NK-92 treated with Interleukin-12 subunit alpha and Interleukin-12 subunit beta, amount 100 ng/mL, for 24 hours (cell line): ENCODE data around the gene SMPD2.
"Not testable (repeated sequence)": the region's sequence is repeated elsewhere in the genome, so short reads cannot be mapped to it uniquely, and the experiment has no call there.

Experiments
- DNase-seq: peaks from one replicate; lab custom pipeline; 2025; lab: John Stamatoyannopoulos, UW

Gene SMPD2

DNA sequence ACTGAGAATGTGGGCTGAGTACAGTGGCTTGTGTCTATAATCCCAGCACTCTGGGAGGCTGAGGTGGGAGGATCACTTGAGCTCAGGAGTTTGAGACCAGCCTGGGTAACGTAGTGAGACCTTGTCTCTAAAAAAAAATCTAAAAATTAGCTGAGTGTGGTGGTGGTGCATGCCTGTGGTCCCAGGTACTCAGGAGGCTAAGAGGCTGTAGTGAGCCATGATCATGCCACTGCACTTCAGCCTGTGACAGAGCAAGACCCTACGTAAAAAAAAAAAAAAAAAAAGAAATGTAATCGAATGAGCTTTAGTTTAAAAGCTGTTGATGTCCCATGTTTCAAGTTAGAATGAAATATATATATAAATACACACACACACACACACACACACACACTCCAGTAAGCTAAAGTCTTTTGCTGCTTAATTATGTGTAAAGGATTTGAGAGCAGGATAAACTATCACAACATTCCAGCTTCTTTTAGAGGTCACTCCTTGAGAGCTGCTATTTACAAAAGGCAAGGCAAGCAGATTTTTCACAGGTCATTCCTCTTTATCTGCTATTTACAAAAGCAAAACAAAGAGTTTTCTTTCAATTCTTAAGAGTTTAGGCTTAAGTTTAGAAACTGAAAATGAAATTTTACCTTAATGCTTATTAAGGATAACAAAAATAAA is 19.8 kb downstream of the SMPD2 start:
- no peak for DNase-seq

DNA sequence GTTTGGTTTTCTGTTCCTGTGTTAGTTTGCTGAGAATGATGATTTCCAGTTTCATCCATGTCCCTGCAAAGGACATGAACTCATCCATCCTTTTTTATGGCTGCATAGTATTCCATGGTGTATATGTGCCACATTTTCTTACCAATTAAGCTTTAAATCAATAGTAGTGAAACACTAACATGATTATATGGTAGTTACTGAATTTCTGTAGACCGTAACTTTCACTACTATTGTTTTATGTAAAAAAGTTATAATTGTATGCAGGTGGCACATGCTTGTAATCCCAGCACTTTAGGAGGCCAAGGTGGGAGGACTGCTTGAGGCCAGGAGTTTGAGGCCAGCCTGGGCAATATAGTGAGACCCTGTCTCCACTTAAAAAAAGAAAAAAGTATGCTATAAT is 20.7 kb downstream of the SMPD2 start:
- DNase-seq: not testable (repeated sequence)

DNA sequence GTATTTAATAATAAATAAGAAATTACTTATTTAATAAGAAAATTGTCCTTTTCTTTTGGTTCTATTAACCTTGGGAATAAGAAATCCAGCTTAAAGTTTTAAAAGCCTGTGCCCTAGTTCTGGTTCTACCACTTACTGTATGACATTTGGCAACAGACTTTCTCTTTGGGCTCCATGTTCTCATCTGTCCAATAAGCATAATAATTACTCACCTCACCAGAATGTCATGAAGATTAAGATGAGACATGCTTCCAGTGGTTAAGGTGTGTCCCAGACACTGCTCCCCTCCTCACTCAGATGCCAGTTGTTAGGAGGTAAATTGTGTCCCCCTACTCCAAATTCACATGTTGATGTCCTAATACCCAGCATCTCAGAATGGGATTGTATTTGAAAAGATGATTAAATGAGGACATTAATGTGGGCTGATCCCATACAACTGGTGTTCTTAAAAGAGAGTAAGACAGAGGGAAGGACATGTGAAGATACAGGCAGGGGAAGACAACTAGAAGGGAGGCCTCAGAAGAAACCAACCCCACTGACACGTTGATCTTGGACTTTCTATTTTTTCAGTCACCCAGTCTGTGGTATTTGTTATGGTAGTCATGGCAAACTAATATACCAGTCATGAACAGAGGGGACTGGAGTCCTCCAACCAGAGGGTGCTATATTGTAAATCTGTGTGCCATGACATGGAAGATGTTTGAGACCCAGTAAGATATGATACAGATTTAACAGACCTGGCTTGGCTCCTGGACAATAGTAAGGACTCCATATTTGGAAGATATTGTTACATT is 21.4 kb downstream of the SMPD2 start:
- DNase-seq: no peak

DNA sequence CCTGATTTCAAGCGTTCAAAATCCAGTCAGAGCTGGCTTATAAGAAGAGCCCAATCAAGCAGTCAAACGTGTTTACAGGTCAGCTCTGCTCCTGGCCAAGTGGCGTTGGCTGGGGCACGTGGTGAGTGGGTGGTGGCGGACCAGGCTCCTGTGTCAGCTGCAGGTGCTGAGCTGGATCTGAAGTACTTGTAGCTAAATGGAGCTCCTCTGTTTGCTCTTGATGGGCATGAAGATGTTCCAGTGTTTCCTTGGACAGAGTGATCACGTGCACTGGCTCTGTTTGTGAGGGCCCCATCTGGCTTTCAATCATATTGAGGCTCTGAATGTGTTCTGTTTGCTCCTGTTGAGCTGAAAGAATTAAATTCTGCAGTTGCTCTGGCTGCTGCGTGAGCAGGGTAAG is 25.2 kb downstream of the SMPD2 start:
- DNase-seq: no peak

DNA sequence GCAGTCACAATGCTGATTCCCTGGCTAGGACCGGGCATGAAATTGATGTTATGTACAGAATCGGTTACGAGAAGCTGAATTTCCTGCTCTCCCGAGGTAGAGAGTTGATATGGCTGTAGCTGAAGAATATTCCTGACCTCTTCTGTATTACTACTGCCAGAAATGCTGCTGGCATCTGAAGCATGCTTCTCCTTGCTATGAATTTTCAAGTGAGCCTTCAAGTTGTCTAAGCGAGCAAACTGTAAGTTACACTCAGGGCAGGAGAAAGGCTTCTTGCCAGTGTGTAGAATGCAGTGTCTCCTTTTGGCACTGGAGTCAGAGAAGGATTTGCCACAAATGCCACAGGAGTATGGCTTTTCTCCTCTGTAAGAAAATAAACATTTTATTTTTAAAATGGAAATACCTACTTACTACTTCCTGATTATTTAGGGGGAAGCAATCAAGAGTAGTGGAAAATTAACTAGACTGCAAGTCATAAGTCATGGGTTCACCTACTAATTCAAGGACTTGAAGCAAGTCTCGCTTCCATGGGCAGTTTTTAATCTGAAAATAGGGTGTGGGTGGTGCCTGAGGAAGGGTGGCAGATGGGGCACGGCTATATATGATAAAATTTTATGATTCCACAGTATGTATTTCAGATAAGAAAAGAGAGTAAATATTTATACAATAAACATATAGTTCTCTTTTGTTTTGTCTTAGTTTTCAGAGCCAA is 25.8 kb downstream of the SMPD2 start:
- no peak for DNase-seq

DNA sequence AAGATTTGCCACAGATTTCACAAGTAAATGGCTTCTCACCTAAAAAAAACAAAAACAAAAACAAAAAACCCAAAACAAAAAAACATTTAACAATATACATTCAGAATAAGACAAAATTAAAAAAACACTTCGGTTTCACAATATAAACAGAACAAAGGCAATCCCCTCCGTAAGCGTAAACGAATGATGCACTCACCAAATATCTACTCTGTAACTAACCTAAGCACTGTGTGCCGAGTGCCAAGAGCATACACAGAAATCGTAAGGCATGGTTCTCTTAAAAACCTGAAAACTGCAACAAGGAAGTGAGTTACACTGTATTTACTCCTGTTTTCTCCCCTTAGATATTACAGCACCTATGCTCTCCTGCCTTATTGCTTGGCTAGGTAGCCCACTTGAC is 27.2 kb downstream of the SMPD2 start:
- DNase-seq: no peak

DNA sequence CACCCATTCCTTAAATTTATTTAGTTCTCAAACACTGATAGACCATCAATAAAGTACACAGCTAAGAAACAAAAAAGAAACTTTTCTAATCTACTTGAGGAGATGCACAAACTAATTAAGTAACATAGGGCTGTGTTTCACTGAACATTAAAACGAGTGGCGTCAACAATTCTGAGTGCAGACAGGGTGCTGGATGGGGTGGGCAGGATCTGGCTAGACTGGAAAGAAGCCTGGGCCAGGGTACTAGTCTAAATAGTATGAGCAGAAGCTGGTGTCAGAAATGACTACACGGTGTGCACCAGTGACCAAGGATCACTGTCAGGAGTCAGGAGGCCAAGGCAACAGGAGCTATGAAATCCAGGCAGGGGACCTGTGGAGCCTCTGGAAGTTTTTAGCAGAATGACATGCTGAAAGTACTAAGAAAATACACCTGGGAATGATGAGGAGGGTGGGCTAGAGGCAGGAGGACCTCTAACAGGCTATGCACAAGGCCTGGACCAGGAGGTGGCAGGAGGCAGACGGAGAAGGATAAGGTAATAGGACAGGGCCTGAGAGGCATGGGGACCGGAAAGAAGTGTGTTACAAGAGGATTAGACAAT is 29.2 kb downstream of the SMPD2 start:
- DNase-seq: no peak

DNA sequence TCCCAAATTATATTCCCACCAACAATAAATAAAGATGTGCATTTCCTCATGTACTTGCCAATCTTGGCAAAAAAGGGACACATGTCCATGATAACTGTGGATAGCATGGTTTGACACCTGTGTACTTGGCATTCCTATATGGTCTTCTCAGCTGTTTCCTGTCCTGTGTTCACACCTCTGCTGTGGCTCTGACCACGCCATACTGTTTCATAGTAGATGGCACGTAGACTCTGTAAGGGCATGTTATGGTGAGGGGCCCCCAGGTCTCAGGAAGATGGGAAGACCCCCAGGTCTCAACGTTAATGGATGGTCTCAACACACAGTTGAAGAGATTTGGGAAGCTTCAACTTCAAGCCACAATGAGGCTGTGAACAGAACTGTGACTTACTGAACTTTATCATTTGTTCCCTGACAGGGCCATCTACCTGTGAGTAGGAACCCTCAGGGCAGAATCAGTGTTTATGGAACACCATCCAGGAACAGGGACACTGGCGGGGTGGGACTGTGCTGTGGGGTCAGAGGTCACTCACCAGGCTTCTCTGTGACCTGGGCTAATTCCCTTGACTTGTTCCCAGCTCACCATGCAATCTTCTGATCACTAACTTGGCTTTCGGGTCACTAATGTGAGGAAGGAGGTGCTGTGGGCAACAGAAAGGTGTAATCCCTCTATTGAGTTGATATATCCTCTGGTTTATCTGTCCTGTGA is 30.7 kb downstream of the SMPD2 start:
- no peak for DNase-seq

DNA sequence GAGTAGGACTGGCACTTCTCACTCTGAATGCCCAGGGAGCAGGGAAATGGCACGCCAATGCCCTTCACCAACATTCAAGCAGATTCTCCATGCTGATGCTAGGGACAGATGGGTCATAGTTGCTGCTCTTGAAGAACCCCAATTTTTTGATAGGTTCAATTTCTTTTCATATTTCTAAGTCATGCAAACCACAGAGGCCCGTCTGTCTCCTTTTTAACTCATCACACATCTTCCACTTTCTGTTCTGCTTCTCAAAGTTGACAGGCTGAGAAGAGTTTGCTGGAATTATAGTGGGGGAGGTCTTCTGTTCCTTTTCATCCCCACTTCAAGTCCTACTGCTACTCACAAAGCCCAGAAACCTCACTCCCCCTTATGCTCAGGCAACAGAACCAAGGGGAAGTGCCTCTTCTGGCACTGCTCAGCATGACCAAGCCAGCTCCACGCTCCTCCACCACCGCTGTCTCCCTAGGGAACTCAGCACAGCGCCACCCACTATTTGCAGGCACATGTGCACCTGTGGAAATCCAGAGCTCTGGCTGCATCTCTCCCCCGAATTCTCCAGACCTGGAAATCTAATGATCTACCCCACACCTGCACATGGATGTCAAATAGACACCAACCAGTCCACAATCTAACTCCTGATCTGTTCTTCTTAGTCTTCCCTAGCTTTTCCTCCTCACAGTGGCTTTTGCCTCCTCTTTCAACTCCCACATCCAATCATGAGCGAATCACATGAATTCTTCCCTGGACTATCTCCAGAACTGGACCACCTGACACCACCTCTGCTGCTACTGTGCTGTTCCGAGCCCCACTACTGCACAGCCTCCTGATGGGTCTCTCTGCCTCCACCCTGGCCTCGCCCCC is 31.8 kb downstream of the SMPD2 start:
- no peak for DNase-seq

DNA sequence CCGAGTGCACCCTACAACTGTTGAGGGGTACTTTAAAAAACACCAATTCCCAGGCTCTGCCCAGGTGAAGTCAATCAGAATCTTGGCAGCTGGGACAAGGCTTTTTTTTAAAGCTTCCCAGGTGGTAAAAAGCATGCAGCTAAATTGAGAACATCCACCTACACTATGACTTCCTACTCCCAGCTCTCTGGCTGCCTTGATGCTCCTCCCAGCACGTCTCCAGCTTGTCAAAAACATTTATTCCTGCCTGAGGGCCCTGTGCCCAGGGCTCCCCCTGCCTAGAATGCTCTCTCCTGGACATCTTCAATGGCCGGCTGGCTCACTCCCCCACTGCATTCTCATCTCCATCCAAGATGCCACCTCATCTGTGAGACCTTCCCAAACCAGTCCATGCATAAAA is 32.6 kb downstream of the SMPD2 start:
- DNase-seq: no peak

DNA sequence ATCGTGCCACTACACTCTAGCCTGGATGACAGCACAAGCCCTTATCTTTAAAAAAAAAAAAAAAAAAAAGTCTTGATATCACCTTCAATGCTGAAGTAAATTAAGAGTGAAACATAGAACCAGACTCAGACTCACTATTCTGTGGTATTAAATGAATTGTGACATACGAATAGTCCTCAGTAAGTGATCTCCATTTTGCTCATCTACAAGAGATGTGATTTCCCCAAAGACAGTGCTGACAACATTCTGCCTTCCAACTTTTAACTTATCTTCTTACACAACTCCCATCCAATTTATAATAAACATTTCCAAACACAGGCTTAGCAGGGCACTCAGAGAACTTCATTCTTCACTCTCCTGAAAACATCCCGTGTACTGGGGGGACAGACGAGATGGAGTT is 34.5 kb downstream of the SMPD2 start:
- no peak for DNase-seq

DNA sequence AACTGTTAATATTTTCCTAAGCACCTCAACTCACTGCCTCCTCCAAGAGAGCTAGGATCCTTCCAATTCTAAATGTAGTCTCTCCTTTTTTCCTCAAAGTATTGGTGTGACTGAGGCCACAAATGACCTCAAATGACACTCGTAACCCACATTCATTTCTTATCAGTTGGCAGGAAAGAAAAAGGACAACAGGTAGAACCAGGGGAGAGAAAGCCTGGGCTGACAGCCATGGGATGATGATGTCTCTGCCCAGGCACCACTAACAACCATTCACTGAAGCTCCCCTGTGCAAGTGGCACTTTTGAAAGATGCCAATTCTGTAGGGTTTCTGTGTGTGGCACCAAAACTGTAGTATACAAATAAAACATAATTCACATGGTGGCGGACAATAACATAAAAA is 35.1 kb downstream of the SMPD2 start:
- no peak for DNase-seq

DNA sequence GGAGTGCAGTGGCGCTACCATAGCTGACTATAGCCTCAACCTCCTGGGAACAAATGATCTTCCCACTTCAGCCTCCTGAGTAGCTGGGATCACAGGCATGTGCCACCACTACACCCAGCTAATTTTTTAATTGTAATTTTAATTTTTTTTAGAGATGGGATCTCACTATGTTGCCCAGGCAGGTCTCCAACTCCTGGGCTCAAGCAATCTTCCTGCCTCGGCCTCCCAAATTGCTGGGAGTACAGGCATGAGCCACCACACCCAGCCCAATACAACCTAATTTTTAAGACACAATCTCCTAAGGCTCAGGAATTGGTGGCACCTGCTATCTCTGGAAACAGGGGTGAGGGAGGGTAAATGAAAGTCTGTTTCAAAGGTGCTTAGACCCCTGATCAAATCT is 36.7 kb downstream of the SMPD2 start:
- DNase-seq: no peak

DNA sequence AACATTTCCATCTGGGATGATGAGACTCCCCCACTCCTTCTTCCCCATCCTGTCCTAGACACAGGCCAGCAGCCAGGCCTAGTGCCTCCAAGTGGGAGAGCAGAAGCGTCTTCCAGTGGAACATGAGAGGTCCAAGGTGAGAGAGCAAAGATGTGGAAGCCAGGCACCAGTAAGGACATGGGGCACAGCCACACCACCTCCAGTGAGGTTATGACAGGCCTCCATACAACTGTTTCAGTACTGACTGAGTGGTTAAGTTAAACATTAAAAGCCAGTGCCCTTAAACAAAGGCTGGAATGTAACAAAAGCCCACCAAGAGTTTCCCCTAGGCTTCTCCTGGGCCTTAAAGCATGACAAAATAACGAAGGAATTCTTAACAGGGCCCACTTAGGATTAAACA is 37.2 kb downstream of the SMPD2 start:
- no peak for DNase-seq

DNA sequence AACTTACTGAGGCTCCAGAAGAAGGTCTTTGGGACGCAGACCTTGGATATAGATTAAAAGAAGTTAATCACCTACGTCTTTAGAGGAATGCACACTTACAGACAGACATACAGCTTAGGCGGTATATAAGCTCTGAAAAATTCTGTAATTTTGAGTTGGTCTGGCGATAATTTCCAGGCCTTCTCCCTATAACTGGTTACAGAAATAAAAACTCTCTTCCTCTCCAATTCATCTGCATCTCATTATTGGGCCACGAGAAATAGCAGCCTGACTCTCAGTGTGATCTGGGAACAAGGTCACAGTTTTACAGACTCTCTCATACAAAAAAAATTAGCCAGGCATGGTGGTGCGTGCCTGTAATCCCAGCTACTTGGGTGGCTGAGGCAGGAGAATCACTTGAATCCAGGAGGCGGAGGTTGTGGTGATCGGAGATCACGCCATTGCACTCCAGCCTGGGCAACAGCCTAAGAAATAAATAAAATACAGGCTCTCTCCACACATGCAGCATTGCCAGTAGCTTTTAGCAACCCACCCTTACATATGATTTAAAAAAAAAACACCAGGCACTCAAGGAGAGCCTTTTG is 37.8 kb downstream of the SMPD2 start:
- no peak for DNase-seq

DNA sequence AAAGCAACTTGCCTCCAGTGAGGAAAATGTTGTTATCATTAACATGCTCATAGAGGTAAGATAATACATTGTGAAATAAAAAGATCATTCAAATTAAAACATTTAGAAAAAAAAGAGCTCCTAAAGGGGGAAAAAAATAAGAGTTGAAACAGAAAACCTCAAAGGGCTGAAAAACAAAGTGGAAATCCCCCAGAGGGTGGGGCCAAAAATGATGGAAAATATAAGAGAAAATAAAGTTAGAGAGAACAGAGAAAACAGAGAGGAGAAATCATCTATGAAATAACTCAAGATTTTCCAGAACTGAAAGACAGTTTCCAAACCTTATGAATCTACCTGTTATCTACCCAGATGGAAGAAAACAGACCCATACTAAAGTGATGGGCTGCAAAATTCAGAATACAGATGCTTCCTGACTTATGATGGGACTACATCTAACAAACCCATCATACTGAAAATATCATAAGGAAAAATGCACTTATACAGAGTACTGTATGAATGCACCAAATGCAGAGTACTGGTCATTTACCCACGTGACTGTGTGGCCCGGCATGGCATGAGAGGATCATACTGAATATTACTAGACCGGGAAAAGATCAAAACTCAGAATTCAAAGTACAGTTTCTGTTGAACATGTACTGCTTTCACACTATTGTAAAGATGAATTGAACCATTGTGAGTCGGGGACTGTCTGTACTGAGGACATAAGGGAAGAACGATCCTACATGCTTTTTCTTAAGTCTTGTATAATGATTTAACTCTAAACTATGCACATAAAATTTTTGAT is 38.5 kb downstream of the SMPD2 start:
- no peak for DNase-seq

DNA sequence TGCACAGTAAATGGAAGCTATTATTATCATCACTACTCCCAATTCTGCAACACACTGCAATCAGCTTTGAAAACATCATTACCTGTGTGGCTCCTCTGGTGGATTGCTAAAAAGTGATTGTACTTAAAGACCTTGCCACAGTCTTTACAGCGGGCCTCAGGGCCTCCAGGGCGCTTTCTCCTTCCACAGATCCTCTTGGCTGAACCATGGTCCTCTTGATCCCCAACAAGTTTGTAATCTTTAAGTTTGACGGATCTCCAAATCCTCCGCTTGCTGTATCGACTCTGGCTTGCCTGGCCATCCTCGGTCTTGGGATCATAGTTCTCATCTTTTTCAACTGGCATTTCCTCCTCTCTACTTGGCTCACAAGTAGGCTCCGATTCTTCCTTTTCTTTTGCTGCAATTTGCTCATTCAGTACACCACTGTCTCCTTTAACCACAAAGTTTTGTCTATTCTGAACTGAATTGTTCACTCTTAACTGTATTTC is 40.5 kb downstream of the SMPD2 start:
- DNase-seq: no peak

DNA sequence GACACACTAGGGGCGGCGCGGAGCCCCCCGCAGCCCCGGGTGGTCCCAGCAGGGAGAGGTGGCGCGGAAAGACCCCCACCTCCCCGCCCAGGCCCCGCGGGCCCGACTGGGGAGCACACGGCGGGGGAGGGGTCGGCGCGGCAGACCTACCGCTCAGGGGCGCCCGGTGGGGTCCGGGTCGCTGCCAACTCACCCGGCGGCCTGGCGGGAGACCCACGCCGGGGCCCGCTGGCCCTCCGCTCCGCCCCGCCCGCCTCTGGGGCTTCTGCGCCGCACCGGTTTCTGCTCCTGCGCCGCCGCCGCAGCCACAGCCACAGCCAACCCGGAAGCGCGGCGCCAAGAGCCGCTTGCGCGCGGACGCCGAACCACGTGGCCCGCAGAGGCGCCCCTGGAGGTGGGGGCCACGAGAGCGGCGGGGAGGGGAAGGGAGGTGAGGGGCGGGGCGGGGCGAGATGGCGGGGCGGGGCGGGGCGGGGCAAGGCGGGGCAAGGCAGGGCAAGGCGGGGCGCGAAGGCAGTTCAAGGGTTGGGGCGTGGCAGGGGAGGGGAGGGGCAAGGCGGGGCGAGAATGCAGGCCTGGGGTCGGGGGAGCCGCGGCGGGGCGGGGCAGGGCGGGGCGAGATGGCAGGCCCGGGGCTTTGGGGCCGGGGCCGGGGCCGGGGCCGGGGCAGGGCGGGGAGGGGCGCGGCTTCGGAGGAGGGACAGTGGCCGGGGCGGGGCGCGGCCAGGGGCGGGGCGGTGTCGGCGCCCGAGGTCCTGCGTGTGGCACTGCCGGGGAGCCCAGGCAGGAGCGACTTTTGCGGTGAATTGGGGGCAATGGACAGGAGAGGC is 42.6 kb downstream of the SMPD2 start, which contains the start of gene ZBTB24:
TSS of gene ZBTB24 (minus strand) at position 315 of the 830 bp plus-strand sequence. CDS start 1,193 bp downstream, outside the sequence.
- DNase-seq: peak; percentile 92

DNA sequence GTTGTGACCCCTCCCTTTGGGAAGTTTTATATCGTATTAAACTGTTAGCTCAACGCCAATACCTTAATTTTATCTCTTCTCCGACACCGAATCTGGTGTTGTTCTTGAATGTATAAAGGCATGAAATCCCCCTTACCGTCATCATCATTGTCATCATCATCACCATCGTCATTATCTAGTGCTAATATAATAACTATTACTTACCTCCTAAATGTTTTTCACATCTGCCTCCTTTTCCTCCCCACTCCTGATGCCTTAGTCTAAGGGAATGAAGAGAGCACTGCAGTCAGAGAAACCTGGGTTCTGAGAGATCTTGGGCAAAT is 43.2 kb downstream of the SMPD2 start:
- no peak for DNase-seq
